BE2C (cell line): Measurements from ENCODE around the gene DICER1.

Experiments used
- DNase-seq: peaks from one replicate; pipeline ENCODE4 v3.0.0-alpha.2; 2020
- H3K27me3 ChIP-seq: fragments of 250-450 bp; sonication (Bioruptor Pico); 2 replicates; pipeline ENCODE4 v1.5.1; 2020; ENCODE audit warnings: mild to moderate bottlenecking
- H3K36me3 ChIP-seq: fragments of 250-450 bp; sonication (Bioruptor Pico); 2 replicates; pipeline ENCODE4 v1.5.1; 2020; ENCODE audit warnings: mild to moderate bottlenecking
- H3K4me1 ChIP-seq: fragments of 250-450 bp; sonication (Bioruptor Pico); 2 replicates; pipeline ENCODE4 v1.5.1; 2020
- H3K4me3 ChIP-seq: 2 replicates; pipeline ENCODE4 v1.5.1; 2011; ENCODE audit warnings: low read depth, low read length
- H3K9me3 ChIP-seq: fragments of 250-450 bp; sonication (Bioruptor Pico); 2 replicates; pipeline ENCODE4 v1.5.1; 2020
- TF ChIP-seq, protein P1 (sequence below): IDR thresholded peaks from 2 replicates; pipeline ENCODE4 v1.5.1; 2012; ENCODE audit warnings: mild to moderate bottlenecking, low read depth, low read length

The DICER1 gene

DNA sequence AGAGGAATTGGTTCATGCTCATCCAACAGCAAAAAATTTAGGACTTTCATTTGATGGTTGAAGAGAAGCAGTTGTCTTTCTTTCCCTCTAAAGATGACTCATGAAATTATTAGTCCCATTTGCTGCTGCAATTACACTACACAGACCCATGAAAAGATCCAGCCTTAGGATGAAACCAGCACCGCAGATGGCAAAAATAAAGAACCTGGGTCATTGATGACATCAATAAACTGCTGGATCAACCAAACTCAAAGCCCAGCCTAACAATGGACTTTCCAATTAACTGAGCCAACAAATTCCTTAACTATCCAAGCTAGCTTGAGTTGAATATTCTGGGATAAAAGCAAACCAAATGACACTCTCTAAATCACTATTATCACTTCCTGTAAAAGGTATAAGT is 20.7 kb downstream of the DICER1 start:
- Histone ChIP-seq H3K4me3 (no peak overlapping the region), H3K9me3 (no peaks in the 10 kb centered on the region), H3K4me1 (no peaks in the 10 kb centered on the region), H3K36me3 (peaks cover 17% of the 10 kb centered on the region), H3K27me3 (no peaks in the 10 kb centered on the region)
- DNase-seq: no peak
- TF ChIP-seq, protein P1, sequence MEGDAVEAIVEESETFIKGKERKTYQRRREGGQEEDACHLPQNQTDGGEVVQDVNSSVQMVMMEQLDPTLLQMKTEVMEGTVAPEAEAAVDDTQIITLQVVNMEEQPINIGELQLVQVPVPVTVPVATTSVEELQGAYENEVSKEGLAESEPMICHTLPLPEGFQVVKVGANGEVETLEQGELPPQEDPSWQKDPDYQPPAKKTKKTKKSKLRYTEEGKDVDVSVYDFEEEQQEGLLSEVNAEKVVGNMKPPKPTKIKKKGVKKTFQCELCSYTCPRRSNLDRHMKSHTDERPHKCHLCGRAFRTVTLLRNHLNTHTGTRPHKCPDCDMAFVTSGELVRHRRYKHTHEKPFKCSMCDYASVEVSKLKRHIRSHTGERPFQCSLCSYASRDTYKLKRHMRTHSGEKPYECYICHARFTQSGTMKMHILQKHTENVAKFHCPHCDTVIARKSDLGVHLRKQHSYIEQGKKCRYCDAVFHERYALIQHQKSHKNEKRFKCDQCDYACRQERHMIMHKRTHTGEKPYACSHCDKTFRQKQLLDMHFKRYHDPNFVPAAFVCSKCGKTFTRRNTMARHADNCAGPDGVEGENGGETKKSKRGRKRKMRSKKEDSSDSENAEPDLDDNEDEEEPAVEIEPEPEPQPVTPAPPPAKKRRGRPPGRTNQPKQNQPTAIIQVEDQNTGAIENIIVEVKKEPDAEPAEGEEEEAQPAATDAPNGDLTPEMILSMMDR: no peak

- Histone ChIP-seq H3K4me1 (no peaks in the 10 kb centered on the region), H3K36me3 (peaks cover 25% of the 10 kb centered on the region), H3K9me3 (no peaks in the 10 kb centered on the region), H3K4me3 (no peak overlapping the region), H3K27me3 (no peaks in the 10 kb centered on the region)
- DNase-seq: no peak
- TF ChIP-seq, protein P1: no peak
Measured at GRCh38 chr14:95134304-95134933, 22.9 kb downstream of the DICER1 start.

DNA sequence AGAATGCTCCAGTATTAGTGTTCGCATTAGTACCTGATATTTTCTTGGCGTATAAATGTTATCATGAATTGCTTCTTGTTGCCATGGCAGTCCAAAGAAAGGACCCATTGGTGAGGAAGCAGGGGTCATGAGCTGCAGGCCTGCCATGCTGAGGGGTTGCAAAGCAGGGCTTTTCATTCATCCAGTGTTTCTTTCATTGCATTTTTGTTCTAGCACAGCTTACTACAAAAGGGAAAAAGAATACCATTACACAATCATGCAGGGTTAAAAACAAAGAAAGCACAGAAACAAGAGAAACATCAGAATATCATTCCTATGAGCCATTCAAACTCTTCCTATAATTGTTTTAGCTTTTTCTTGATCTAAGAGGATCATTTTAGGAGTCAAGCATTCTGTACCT is 24.0 kb downstream of the DICER1 start:
- Histone ChIP-seq H3K4me1 (no peaks in the 10 kb centered on the region), H3K27me3 (no peaks in the 10 kb centered on the region), H3K4me3 (no peak overlapping the region), H3K9me3 (no peaks in the 10 kb centered on the region), H3K36me3 (peaks cover 33% of the 10 kb centered on the region)
- DNase-seq: no peak
- TF ChIP-seq, protein P1: no peak

GRCh38 chr14:95132760-95133159 is 24.6 kb downstream of the DICER1 start:
- TF ChIP-seq, protein P1: no peak
- DNase-seq: no peak
- peaks cover 33% of the 10 kb centered on the region for H3K36me3 ChIP-seq
- no peaks in the 10 kb centered on the region for H3K4me1 ChIP-seq
- H3K4me3 ChIP-seq: no peak overlapping the region
- no peaks in the 10 kb centered on the region for H3K27me3 ChIP-seq
- H3K9me3 ChIP-seq: no peaks in the 10 kb centered on the region

- TF ChIP-seq, protein P1: no peak
Measured at GRCh38 chr14:95130549-95130948, 26.8 kb downstream of the DICER1 start.

GRCh38 chr14:95128140-95128539 is 29.2 kb downstream of the DICER1 start:
- TF ChIP-seq, protein P1: no peak
- DNase-seq: no peak
- no peaks in the 10 kb centered on the region for H3K27me3 ChIP-seq
- H3K4me3 ChIP-seq: no peak overlapping the region
- H3K36me3 ChIP-seq: peaks cover 56% of the 10 kb centered on the region
- H3K9me3 ChIP-seq: no peaks in the 10 kb centered on the region
- H3K4me1 ChIP-seq: no peaks in the 10 kb centered on the region

More at GRCh38 chr14:95130549-95130948, 26.8 kb downstream of the DICER1 start:
- no peaks in the 10 kb centered on the region for H3K27me3 ChIP-seq
- DNase-seq: no peak
- H3K4me3 ChIP-seq: no peak overlapping the region
- H3K9me3 ChIP-seq: no peaks in the 10 kb centered on the region
- H3K36me3 ChIP-seq: peaks cover 40% of the 10 kb centered on the region
- no peaks in the 10 kb centered on the region for H3K4me1 ChIP-seq
